Measurements from ENCODE around the gene MAPK9.

MAPK9 gene

DNA sequence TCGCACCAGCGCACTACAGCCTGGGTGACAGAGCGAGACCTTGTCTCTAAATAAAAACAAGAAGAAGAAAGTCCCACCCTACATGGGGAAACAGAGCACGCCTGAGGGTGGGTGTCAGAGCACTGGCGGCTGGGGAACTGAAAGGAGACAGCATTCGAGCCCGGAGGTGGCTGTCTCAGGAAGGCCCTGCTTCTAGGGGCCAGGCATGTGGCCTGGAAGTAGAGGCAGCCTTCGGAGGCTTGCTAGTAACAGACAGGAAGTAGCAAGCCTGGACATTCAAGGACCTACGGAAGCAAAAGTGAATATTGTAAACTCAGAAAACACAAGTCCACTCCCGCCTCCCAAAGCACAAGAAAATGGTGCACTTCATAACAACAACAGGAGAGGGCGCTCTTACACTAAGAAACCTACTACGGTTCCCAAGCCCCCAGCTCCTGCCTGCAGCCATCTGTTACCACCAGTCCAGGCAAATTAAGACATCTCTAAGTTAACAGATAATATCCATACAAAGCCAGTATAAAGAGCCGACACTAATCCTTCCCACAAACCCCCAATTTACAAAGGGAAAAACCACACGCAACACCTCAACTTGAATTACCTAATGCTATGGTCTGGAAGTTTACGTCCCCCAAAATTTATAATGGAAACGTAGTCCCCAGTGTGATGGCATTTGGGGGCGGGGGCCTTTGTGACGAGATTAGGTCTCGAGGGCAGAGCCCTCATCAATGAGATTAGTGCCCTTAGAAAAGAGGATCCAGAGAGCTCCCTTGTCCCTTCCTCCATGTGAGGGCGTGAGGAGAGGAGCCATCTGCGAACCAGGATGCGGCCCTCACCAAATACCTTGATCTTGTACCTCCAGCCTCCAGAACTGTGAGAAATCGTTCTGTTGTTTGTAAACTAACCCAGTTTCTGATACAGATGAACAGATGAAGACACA lies 90.6 kb downstream of the MAPK9 start:
- DNase-seq = peak; percentile 6

GRCh38 chr5:180199390-180199789 lies 92.5 kb downstream of the MAPK9 start:
- DNase-seq = no peak

DNA sequence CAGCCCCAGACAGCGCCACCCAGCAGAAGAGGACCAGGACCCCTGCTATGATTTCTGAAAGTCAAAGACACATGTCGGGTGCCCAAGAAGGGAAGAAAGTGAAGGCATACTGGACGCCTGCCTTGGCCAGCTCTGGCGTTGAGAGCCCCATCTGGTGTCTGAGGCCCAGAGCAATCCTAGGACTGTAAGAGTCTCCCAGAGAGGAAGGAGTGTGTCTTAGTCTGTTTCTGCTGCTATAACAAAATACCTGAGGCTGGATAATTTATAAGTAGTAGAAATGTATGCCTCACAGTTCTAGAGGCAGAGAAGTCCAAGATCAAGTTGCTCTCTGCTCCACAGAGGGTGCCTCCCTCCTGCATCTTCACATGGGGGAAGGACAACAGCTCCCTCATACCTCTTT lies 93.7 kb downstream of the MAPK9 start:
- DNase-seq = no peak

GRCh38 chr5:180197016-180197702 lies 94.7 kb downstream of the MAPK9 start:
- no peak for DNase-seq

DNA sequence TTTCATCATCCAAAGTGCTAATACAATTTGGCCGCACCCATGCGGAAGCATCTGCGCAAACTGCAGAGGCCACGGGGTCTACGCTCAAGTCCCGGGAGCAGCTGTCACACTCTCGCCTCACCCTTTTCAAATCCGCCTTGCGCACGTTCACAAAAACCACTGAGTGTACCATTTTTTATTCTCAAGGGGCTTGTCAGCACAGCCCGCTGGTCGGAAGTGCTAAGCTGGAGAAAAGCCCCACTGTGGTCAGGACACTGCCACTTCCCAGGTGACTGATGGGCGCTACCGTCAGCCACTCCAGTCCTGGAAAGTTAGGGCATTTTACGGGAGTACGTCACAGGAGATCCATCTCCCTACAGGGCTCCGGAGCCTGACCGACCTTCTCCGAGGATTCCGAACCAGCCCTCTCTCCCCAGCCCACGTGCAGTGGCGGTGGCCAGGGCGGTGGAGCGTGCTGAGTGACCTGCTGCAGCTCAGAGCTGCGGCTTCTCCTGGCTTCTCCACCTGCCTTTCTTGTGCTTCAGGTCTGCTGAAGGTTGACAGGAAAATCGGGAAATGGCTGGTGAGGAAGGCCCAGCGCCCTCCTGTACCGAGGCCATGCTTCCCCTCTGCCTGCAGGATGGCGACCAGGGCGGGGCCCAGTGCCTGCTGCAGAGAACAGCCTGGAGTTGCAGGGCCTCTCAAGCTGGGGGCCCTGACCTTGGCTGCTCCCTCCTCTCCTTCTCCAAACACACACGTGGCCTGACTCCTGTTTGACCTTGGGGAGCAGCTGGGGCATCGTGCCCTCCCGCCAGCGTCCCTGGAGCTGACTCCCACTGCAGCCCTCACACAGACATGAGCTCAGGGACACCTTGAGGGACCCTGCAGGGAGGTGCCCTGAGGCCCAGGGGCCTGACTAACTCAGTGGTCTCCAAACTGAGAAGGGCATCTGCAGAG lies 97.2 kb downstream of the MAPK9 start:
- no peak for DNase-seq

DNA sequence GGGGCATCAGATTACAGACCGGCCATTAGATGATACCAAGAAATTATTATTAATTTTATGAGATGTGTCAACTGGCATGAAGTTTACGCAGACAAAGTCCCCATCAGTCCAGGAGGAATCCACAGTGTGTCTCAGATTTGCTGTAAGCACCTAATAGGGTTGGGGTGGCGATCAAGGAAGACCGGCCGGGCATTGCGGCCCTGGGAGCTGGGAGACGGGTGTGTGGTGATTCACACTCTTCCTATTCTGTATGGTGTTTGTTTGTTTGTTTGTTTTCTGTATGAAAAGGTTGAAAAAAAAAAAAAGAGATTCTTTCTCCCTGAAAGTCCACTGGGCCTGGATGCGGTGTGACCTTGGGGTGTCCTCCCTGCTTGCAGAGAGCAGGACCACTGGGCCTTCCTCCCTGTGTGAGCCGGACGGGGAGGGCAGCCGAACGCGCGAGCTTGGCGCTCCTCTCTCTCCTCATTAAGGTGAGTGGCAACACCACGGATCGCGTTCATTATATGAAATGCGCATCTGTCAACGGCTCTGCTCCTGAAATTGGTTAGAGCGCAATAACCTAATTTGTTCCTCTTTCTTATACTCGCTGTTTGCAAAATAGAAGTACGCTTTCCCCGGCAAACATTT lies 98.0 kb downstream of the MAPK9 start:
- no peak for DNase-seq

DNA sequence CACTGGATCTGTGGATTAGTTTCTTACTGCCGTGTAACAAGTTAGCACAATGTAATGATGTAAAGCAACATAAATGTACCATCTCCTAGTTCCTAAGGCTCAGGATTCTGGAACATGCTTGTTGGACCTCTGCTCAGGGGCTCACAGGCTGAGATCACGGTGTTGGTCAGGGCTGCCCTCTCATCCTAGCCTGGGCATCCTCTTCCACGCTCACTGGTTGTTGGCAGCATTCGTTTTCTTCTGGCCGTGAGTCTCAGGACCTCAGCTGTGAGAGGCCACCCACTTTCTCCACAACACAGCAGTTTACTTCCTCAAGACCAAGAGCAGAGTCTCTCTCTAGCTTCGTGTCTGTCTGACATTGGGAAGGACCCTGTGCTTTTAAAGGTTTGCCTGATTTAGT lies 100.2 kb downstream of the MAPK9 start:
- no peak for DNase-seq

GRCh38 chr5:180187767-180188166 lies 104.1 kb downstream of the MAPK9 start:
- no peak for DNase-seq
